HepG2 (cell line): ENCODE measurements around the gene COL6A6. TPM values are rescaled to one million over a fixed set of nuclear protein-coding genes. Genes with fewer than 3 reads are reported as not detected.

Experiments used
- ATAC-seq: fragments of 200-7000 bp; cut with Tn5 transposase; 3 replicates; pipeline ENCODE4 v1.9.1; 2020; ENCODE audit warnings: mild to moderate bottlenecking, moderate library complexity
- BruUV-seq: library from RNA; stranded (reverse); fragments of 400-500 nt; replicated peaks from 2 replicates; lab custom pipeline; 2021; lab: Mats Ljungman, UMichigan
- CTCF ChIA-PET: fragments of 300-600 bp; formaldehyde crosslinking; extraction: SDS; loops from one replicate; lab custom pipeline; 2021; ENCODE audit warnings: low total read pairs, inconsistent platforms, low intra/inter-chr PET ratio; lab: Yijun Ruan, JAX
- POLR2A ChIA-PET: fragments of 350-600 bp; sonication (Branson Sonifier 250); formaldehyde crosslinking; loops from one replicate; lab custom pipeline; 2020; ENCODE audit warnings: antibody characterized with exemption, inconsistent platforms; lab: Yijun Ruan, JAX
- DNase-seq: peaks from one replicate; pipeline ENCODE4 v3.0.0-alpha.2; 2015; ENCODE audit warnings: low spot score
- FAIRE-seq: peaks from 3 replicates; lab custom pipeline; 2011; peaks lifted over from hg19 to GRCh38; lab: Jason Lieb, UNC
- H2AFZ ChIP-seq: one replicate; pipeline ENCODE4 v1.6.1; 2011; ENCODE audit warnings: low read length, inconsistent platforms
- H3K27ac ChIP-seq: fragments of 300-600 bp; 3 replicates; pipeline ENCODE4 v1.8.0; 2011; ENCODE audit warnings: mixed run types, mild to moderate bottlenecking, mixed read lengths, low read length, inconsistent platforms; ENCODE audit not compliant: insufficient read depth; ENCODE audit errors: extremely low read length
- H3K27me3 ChIP-seq, 2 experiments: fragments of 200-600 bp in 1 of 2; 2 replicates in 1 of 2; 3 replicates in 1 of 2; pipeline versions ENCODE4 v1.6.0 to v1.8.0; 2011; ENCODE audit warnings: low read length in 2 of 2, mild to moderate bottlenecking in 2 of 2, moderate library complexity in 2 of 2, inconsistent platforms in 1 of 2; ENCODE audit not compliant: insufficient read depth in 2 of 2, control insufficient read depth in 1 of 2
- H3K36me3 ChIP-seq, 2 experiments: fragments of 200-600 bp in 1 of 2; replicated peaks in 1 of 2; 2 replicates in 1 of 2; 3 replicates in 1 of 2; pipeline versions ENCODE4 v1.5.1 to v1.8.0; 2011; ENCODE audit warnings: low read length in 2 of 2, inconsistent platforms in 1 of 2; ENCODE audit not compliant: insufficient read depth in 2 of 2, control insufficient read depth in 1 of 2
- H3K4me1 ChIP-seq: 2 replicates; pipeline ENCODE4 v1.5.1; 2012; ENCODE audit warnings: low read length, inconsistent platforms; ENCODE audit not compliant: insufficient read depth
- H3K4me2 ChIP-seq: 2 replicates; pipeline ENCODE4 v1.6.0; 2011; ENCODE audit warnings: low read depth, low read length, inconsistent platforms
- H3K4me3 ChIP-seq, 3 experiments: fragments of 200-600 bp in 1 of 3; sonication (generic), shearing (Covaris generic) in 1 of 3; replicated peaks in 1 of 3; 2 replicates each; pipeline ENCODE4 v1.5.1; 2011 to 2016; ENCODE audit warnings: low read length in 3 of 3, inconsistent platforms in 2 of 3, low read depth in 2 of 3, mild to moderate bottlenecking in 2 of 3, control low read depth in 1 of 3, mixed read lengths in 1 of 3; ENCODE audit not compliant: insufficient read depth in 1 of 3
- H3K79me2 ChIP-seq: one replicate; pipeline ENCODE4 v1.6.1; 2011; ENCODE audit warnings: low read length, inconsistent platforms; ENCODE audit not compliant: insufficient read depth
- H3K9ac ChIP-seq: 2 replicates; pipeline ENCODE4 v1.6.0; 2011; ENCODE audit warnings: mild to moderate bottlenecking, low read depth, low read length, inconsistent platforms; ENCODE audit not compliant: insufficient read depth
- H3K9me3 ChIP-seq: 2 replicates; pipeline ENCODE4 v1.5.1; 2012; ENCODE audit warnings: mild to moderate bottlenecking, low read length
- H4K20me1 ChIP-seq: 2 replicates; pipeline ENCODE4 v1.6.0; 2011; ENCODE audit warnings: inconsistent platforms, mild to moderate bottlenecking, low read length, moderate library complexity; ENCODE audit not compliant: insufficient read depth
- KIAA2018 ChIP-seq: sonication (generic); formaldehyde crosslinking; IDR thresholded peaks from 2 replicates; pipeline ENCODE4 v1.5.0; 2020; ENCODE audit warnings: mild to moderate bottlenecking, missing genetic modification reagents, borderline replicate concordance
- MAF1 ChIP-seq: sonication (generic); formaldehyde crosslinking; IDR thresholded peaks from 2 replicates; pipeline ENCODE4 v1.5.0; 2020; ENCODE audit warnings: missing genetic modification reagents, borderline replicate concordance
- MAFG ChIP-seq: sonication (generic); formaldehyde crosslinking; IDR thresholded peaks from 2 replicates; pipeline ENCODE4 v1.5.1; 2020; ENCODE audit warnings: mild to moderate bottlenecking, missing genetic modification reagents
- NFKBIZ ChIP-seq: IDR thresholded peaks from 2 replicates; pipeline ENCODE4 v1.6.1; 2018; ENCODE audit warnings: missing genetic modification reagents, missing compliant biosample characterization
- NFYB ChIP-seq: sonication (generic); formaldehyde crosslinking; IDR thresholded peaks from 2 replicates; pipeline ENCODE4 v1.4.0; 2020; ENCODE audit warnings: missing genetic modification reagents
- RARG ChIP-seq: sonication (generic); formaldehyde crosslinking; IDR thresholded peaks from 2 replicates; pipeline ENCODE4 v1.4.0; 2020; ENCODE audit warnings: low read depth, mild to moderate bottlenecking, missing genetic modification reagents
- STAG1 ChIP-seq: sonication (generic); formaldehyde crosslinking; IDR thresholded peaks from 2 replicates; pipeline ENCODE4 v1.4.0; 2020; ENCODE audit warnings: missing genetic modification reagents
- ZFP36L2 ChIP-seq: sonication (generic); formaldehyde crosslinking; IDR thresholded peaks from 2 replicates; pipeline ENCODE4 v1.4.0; 2020; ENCODE audit warnings: missing genetic modification reagents
- ZNF331 ChIP-seq: sonication (generic); formaldehyde crosslinking; IDR thresholded peaks from 2 replicates; pipeline ENCODE4 v1.4.0; 2020; ENCODE audit warnings: missing genetic modification reagents
- ZNF784 ChIP-seq: sonication (generic); formaldehyde crosslinking; IDR thresholded peaks from 2 replicates; pipeline ENCODE4 v1.5.1; 2020; ENCODE audit warnings: missing genetic modification reagents, mild to moderate bottlenecking, borderline replicate concordance
- WGBS: methylation state at CpG from one replicate; pipeline ENCODE4 v1.1.6; 2017; ENCODE audit warnings: low lambda C conversion rate; 5-methylcytosine and 5-hydroxymethylcytosine counted together
- in situ Hi-C: cut with HindIII; loops from 2 replicates; pipeline ENCODE4 v1.10.0; 2017; ENCODE audit warnings: low pct_unique_long_range_greater_than_20kb; ENCODE audit not compliant: extremely low pct_ligation_motif_present
- intact Hi-C: fragments of 100-400 bp; cut with micrococcal nuclease; formaldehyde crosslinking; loops from one replicate; pipeline ENCODE4 v1.10.0; 2022; ENCODE audit not compliant: unreplicated experiment
- polyA plus RNA-seq, 8 experiments: library from polyadenylated mRNA; depleted of rRNA in 3 of 8; stranded (reverse) in 7 of 8; unstranded in 1 of 8; fragments of >200 nt; fragmentation: Illumina TruSeq in 4 of 8; extraction: Trizol in 4 of 8; gene quantifications; 2 replicates each; pipeline versions ENCODE4 v1.2.1 to v1.2.3, GENCODE V29; 2011 to 2016; ENCODE audit warnings: low read depth in 4 of 8, missing spikeins in 1 of 8, mixed read lengths in 1 of 8; ENCODE audit not compliant: insufficient read depth in 1 of 8
- total RNA-seq, 5 experiments: library from RNA; depleted of rRNA; stranded (reverse); fragments of >200 nt; fragmentation: Illumina TruSeq; extraction: Trizol; gene quantifications; 2 replicates each; pipeline ENCODE4 v1.2.3, GENCODE V29; 2016; ENCODE audit warnings: low read depth in 1 of 5
- TF ChIP-seq, protein P1 (sequence below): sonication (generic); formaldehyde crosslinking; IDR thresholded peaks from 2 replicates; pipeline ENCODE4 v1.4.0; 2020; ENCODE audit warnings: low read depth, mild to moderate bottlenecking, missing genetic modification reagents

COL6A6 gene
- total and polyA plus RNA-seq, 2 of the 13 experiments (the other 11 are each of a cell fraction or from before 2014, with no cell fraction given) = not detected

DNA sequence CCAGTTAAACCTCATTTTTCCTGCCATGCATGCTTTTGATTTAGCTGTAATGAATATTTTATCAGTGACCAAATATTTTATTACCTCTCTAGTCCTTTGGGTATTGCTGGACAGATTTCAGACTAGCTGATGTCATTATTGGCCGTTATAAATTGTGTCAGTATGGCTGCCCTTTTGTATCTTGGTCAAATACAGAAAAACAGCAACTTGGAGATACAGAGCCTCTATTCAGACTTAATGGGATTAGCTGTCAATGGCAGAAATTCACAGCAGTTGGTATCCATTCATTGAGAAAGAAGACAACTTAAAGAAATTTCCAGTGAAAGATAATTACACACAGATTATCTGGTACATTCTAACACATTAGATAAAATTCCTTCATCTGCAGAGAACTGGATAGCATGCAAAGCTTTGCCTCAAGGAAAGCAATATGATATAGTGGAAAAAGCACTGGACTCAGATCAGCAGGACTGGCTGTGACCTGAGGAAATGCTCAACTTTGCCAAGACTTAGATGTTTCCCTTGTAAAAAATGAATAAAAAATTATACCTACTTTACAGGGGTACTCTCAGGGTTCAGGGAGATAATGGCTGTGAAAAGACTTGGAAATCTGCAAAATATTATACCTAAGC lies 20.8 kb downstream of the COL6A6 start (continued):
- no peak for TF ChIP-seq ZNF331 (CRISPR knock-in tag)
- TF ChIP-seq, all 625 proteins: peak for 0

DNA sequence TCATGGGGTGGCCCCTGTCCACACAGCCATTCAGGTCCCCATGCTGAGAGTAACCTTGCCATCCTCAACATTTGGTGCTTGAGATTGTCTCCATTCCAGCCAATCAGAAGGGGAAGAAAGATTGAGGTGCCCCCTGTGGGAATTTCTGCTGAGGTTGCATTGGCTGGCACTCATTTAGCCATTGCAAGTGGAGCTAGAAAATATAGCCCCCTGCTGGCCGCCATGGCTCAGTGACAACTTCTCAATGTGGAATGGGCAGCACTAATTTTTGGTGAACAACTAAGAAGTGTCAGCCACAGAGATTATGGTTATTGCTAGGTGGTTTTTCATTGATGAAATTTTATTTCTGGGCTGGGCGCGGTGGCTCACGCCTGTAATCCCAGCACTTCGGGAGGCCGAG lies 22.0 kb downstream of the COL6A6 start:
- peak; percentile 73 for FAIRE-seq
- H3K9ac ChIP-seq = no peak overlapping the region
- no peak overlapping the region for H3K4me2 ChIP-seq
- H3K36me3 ChIP-seq = no peaks in the 10 kb centered on the region
- H3K79me2 ChIP-seq = no peaks in the 10 kb centered on the region
- no peaks in the 10 kb centered on the region for H4K20me1 ChIP-seq
- 3% methylated on average over 6 of the region's 6 CpGs for WGBS
- peak; percentile 89 for ATAC-seq
- H3K4me3 ChIP-seq = no peak overlapping the region
- peak; percentile 55 for DNase-seq
- in situ Hi-C loops = loop anchor here (5.0 kb wide), 1 partner anchor 262 kb away; no protein-coding TSS in a partner anchor
- CTCF ChIA-PET = interaction anchor here (3.1 kb wide), 1 partner anchor 262 kb away, joined by 25 read pairs; no protein-coding TSS in a partner anchor
- intact Hi-C loops = loop anchor here (10.0 kb wide), 1 partner anchor 384 kb away; no protein-coding TSS in a partner anchor
- H2AFZ ChIP-seq = no peak overlapping the region
- no peaks in the 10 kb centered on the region for H3K27me3 ChIP-seq
- H3K27ac ChIP-seq = no peak overlapping the region
- H3K9me3 ChIP-seq = no peaks in the 10 kb centered on the region
- no peaks in the 10 kb centered on the region for H3K4me1 ChIP-seq
- no TSS peak for BruUV-seq
- POLR2A ChIA-PET = no interaction called here
- peak; percentile 60 for TF ChIP-seq STAG1 (CRISPR knock-in tag)
- TF ChIP-seq ZNF784 (CRISPR knock-in tag) = no peak
- no peak for TF ChIP-seq KIAA2018 (CRISPR knock-in tag)
- TF ChIP-seq NFYB (CRISPR knock-in tag) = 0 out of 2 replicates have a peak, but pooled peaks have one; percentile 16
- TF ChIP-seq MAFG (CRISPR knock-in tag) = peak; percentile 63
- TF ChIP-seq RARG (CRISPR knock-in tag) = no peak
- no peak for TF ChIP-seq MAF1 (CRISPR knock-in tag)
- no peak for TF ChIP-seq NFKBIZ (CRISPR knock-in tag)
- TF ChIP-seq, protein P1, sequence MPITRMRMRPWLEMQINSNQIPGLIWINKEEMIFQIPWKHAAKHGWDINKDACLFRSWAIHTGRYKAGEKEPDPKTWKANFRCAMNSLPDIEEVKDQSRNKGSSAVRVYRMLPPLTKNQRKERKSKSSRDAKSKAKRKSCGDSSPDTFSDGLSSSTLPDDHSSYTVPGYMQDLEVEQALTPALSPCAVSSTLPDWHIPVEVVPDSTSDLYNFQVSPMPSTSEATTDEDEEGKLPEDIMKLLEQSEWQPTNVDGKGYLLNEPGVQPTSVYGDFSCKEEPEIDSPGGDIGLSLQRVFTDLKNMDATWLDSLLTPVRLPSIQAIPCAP (CRISPR knock-in tag) = no peak
- no peak for TF ChIP-seq ZFP36L2 (CRISPR knock-in tag)
